ENCODE results near the gene POLD3.

Gene POLD3

GRCh38 chr11:74646215-74646614, 53.8 kb downstream of the POLD3 start:
- TF ChIP-seq SNAI2 (CRISPR knock-in tag; IDR thresholded peaks at IDR 0.05) (peak; percentile 73; the same call in 1 of the 2 replicates), ISL1 (CRISPR knock-in tag; IDR thresholded peaks at IDR 0.05) (peak; percentile 97), ZC3H10 (CRISPR knock-in tag; IDR thresholded peaks at IDR 0.05) (0 out of 2 replicates have a peak, but pooled peaks have one; percentile 28), GLIS3 (CRISPR knock-in tag; IDR thresholded peaks at IDR 0.05) (no peak), ARNTL (CRISPR knock-in tag; IDR thresholded peaks at IDR 0.05; ENCODE audit: borderline replicate concordance, low read depth) (no peak), ZFP3 (CRISPR knock-in tag; IDR thresholded peaks at IDR 0.05) (no peak), ESRRG (CRISPR knock-in tag; IDR thresholded peaks at IDR 0.05) (no peak), BACH2 (CRISPR knock-in tag; IDR thresholded peaks at IDR 0.05; ENCODE audit: borderline replicate concordance) (no peak), PPARA (CRISPR knock-in tag; IDR thresholded peaks at IDR 0.05; ENCODE audit: borderline replicate concordance) (no peak), OSR1 (CRISPR knock-in tag; IDR thresholded peaks at IDR 0.05) (no peak), PATZ1 (CRISPR knock-in tag; IDR thresholded peaks at IDR 0.05; ENCODE audit: borderline replicate concordance) (no peak), RARB (CRISPR knock-in tag; IDR thresholded peaks at IDR 0.05) (no peak), ZNF70 (CRISPR knock-in tag; IDR thresholded peaks at IDR 0.05) (no peak), TOX (CRISPR knock-in tag; IDR thresholded peaks at IDR 0.05; ENCODE audit: borderline replicate concordance) (no peak), TCF4 (CRISPR knock-in tag; IDR thresholded peaks at IDR 0.05; ENCODE audit: borderline replicate concordance) (peak; percentile 98), ZNF565 (CRISPR knock-in tag; conservative IDR thresholded peaks at IDR 0.05; ENCODE audit: low read depth) (no peak), CSRNP3 (CRISPR knock-in tag; IDR thresholded peaks at IDR 0.05) (0 out of 2 replicates have a peak, but pooled peaks have one; percentile 51), ZFP30 (CRISPR knock-in tag; IDR thresholded peaks at IDR 0.05) (no peak), CSDC2 (CRISPR knock-in tag; IDR thresholded peaks at IDR 0.05) (no peak), ZNF8 (CRISPR knock-in tag; IDR thresholded peaks at IDR 0.05) (0 out of 2 replicates have a peak, but pooled peaks have one; percentile 47)
- TF ChIP-seq, protein P1, sequence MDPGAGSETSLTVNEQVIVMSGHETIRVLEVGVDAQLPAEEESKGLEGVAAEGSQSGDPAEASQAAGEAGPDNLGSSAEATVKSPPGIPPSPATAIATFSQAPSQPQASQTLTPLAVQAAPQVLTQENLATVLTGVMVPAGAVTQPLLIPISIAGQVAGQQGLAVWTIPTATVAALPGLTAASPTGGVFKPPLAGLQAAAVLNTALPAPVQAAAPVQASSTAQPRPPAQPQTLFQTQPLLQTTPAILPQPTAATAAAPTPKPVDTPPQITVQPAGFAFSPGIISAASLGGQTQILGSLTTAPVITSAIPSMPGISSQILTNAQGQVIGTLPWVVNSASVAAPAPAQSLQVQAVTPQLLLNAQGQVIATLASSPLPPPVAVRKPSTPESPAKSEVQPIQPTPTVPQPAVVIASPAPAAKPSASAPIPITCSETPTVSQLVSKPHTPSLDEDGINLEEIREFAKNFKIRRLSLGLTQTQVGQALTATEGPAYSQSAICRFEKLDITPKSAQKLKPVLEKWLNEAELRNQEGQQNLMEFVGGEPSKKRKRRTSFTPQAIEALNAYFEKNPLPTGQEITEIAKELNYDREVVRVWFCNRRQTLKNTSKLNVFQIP (CRISPR knock-in tag; IDR thresholded peaks at IDR 0.05; ENCODE audit: borderline replicate concordance, low read depth), result no peak
- TF ChIP-seq, protein P2, sequence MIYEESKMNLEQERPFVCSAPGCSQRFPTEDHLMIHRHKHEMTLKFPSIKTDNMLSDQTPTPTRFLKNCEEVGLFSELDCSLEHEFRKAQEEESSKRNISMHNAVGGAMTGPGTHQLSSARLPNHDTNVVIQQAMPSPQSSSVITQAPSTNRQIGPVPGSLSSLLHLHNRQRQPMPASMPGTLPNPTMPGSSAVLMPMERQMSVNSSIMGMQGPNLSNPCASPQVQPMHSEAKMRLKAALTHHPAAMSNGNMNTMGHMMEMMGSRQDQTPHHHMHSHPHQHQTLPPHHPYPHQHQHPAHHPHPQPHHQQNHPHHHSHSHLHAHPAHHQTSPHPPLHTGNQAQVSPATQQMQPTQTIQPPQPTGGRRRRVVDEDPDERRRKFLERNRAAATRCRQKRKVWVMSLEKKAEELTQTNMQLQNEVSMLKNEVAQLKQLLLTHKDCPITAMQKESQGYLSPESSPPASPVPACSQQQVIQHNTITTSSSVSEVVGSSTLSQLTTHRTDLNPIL (CRISPR knock-in tag; IDR thresholded peaks at IDR 0.05; ENCODE audit: low read depth), result no peak
- TF ChIP-seq, protein P3, sequence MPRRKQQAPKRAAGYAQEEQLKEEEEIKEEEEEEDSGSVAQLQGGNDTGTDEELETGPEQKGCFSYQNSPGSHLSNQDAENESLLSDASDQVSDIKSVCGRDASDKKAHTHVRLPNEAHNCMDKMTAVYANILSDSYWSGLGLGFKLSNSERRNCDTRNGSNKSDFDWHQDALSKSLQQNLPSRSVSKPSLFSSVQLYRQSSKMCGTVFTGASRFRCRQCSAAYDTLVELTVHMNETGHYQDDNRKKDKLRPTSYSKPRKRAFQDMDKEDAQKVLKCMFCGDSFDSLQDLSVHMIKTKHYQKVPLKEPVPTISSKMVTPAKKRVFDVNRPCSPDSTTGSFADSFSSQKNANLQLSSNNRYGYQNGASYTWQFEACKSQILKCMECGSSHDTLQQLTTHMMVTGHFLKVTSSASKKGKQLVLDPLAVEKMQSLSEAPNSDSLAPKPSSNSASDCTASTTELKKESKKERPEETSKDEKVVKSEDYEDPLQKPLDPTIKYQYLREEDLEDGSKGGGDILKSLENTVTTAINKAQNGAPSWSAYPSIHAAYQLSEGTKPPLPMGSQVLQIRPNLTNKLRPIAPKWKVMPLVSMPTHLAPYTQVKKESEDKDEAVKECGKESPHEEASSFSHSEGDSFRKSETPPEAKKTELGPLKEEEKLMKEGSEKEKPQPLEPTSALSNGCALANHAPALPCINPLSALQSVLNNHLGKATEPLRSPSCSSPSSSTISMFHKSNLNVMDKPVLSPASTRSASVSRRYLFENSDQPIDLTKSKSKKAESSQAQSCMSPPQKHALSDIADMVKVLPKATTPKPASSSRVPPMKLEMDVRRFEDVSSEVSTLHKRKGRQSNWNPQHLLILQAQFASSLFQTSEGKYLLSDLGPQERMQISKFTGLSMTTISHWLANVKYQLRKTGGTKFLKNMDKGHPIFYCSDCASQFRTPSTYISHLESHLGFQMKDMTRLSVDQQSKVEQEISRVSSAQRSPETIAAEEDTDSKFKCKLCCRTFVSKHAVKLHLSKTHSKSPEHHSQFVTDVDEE (CRISPR knock-in tag; IDR thresholded peaks at IDR 0.05), result 0 out of 2 replicates have a peak, but pooled peaks have one; percentile 57
- ATAC-seq, result peak; percentile 85

GRCh38 chr11:74646954-74647353, 54.6 kb downstream of the POLD3 start:
- ATAC-seq, result peak; percentile 25; the same call in 1 of the 3 replicates
- TF ChIP-seq TOX (CRISPR knock-in tag; IDR thresholded peaks at IDR 0.05; ENCODE audit: borderline replicate concordance), result no peak
- no peak for TF ChIP-seq ESRRG (CRISPR knock-in tag; IDR thresholded peaks at IDR 0.05)
- TF ChIP-seq CSDC2 (CRISPR knock-in tag; IDR thresholded peaks at IDR 0.05), result no peak
- TF ChIP-seq OSR1 (CRISPR knock-in tag; IDR thresholded peaks at IDR 0.05), result no peak
- TF ChIP-seq, protein P1 (CRISPR knock-in tag; IDR thresholded peaks at IDR 0.05; ENCODE audit: borderline replicate concordance, low read depth), result no peak
